GM18507 (cell line): Measurements from ENCODE around the gene SUSD2.
"Not testable (repeated sequence)": the region's sequence is repeated elsewhere in the genome, so short reads cannot be mapped to it uniquely, and the experiment has no call there.

Source experiments
- DNase-seq: peaks from one replicate; pipeline ENCODE4 v3.0.0; 2011; ENCODE audit warnings: low read depth; ENCODE audit not compliant: insufficient read length; ENCODE audit errors: extremely low spot score
- FAIRE-seq: peaks from 2 replicates; lab custom pipeline; 2011; peaks lifted over from hg19 to GRCh38; lab: Jason Lieb, UNC

SUSD2 gene

DNA sequence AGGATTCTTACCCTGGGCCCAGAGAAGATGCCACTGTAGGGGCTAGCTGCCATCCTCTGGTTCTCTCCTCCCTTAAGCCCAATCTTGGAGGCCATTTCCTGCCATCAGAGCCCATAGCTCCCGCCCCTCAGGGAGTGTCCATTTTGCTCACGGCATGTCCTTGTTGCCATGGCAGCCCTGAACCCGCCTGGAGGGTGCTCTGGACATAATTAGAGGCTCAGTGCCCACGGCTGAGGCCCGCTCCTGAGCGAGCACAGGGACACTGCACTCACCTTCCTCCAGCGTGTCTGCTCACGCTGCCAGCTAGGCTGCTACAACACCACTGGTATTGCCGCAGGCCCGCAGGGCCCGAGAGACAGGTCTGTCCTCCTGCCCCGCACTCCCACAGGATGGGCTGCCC lies 11.1 kb upstream of the SUSD2 start:
- DNase-seq (no peak), FAIRE-seq (no peak)

DNA sequence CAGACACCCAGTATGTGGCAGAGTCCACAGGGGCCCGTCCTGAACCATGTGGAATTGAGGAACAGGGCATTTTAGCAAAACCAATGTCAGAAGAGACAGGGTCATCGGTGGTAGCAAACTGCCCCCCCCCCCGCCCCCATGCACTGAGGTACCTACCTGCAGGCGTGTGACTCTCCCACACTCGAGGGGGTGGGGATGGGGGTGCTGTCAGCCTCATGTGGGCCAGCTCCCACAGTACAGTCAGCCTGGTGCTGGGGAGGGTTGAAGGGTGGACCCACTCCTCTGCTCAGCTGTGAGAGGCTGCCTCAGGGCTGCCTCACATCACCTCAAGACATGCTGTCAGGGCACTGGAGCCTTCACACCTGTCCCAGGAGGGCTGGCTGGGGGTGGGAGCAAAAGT lies 10.7 kb upstream of the SUSD2 start:
- no peak for FAIRE-seq
- DNase-seq: no peak

DNA sequence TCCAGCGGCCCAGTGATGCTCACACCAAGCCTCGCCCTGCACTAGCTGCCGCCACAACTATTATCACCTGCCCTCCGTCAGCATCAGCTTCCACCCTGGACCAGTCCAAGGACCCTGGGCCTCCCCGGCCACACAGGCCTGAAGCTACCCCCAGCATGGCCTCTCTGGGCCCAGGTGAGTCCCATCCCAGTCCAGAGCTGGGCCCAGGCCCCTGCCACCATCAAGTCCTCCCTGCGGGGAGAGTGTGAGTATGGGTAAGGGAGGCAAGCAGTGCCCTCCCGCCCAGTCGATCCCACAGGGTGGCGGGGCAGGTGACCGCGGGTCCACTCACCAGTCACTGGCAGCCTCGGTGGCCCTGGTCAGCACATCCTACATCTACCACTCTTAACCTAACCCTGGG lies 9.5 kb upstream of the SUSD2 start:
- no peak for FAIRE-seq

DNA sequence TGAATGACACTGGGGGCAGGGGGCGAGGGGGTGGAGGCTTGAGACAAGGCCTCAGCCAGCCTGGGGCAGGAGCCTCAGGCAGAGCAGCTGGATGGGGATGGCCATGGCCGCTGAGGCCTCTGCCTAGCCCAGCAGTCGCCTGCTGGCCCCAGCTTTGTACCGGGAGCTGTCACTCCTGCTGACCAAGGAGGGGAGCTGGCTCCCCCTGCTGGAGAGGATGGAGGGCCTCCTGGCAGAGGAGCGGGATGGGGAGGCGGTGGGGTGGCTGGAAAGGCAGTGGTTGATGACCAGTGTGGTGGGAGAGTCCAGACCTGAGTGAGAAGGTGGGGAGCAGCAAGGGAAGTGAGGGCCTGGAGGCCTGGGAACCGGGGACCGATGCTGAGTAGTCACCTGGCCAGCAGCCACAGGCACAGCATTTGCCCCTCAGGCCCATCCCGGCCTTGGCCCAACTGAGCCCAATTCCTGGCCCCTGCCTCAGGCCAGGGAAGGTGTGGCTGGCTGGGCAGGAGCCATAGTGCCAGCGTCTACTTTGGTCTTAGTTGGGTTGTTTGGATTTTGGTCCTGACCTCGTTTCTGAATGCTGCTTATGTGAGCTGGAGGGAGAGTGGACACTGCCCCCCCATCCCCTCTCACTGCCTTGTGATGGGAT lies 6.0 kb upstream of the SUSD2 start:
- FAIRE-seq: peak; percentile 39

More for the DNA sequence above, 9.5 kb upstream of the SUSD2 start:
- DNase-seq: no peak

DNA sequence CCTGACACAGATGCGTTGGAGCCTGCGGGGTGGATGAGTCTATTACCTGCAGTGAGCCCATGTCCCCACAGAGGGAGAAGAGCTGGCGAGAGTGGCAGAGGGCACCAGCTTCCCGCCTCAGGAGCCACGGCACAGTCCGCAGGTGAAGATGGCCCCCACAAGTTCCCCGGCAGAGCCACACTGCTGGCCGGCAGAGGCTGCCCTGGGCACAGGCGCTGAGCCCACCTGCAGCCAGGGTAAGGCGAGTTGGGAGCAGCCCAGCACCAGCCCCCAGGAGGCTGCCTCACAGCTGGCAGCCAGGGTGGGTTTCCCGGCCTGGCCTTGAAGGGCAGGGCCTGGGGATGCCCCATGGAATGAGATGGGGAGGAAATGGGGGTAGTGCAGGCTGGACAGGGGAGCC lies 5.2 kb upstream of the SUSD2 start:
- no peak for FAIRE-seq
- no peak for DNase-seq

More for the DNA sequence above, 6.0 kb upstream of the SUSD2 start:
- peak; percentile 49 for DNase-seq

DNA sequence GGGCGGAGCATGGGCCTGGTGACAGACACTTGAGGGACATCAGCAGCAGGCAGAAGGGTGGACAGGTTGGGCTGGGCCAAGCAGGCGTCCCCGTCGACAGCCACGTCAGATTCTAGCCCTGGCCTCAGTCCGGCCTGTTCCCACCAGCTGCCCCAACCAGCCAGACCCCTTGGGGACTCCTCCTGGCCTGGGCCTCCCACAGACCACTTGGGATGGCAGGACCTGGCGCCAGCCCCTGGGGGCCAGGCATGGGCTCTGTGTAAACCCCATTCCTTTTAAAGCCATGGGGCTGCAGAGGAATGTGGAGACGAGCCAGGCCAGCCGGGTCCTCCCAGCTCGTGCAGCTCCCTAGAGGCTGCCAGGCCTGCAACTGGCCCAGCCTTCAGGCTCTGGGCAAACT lies 4.7 kb upstream of the SUSD2 start:
- FAIRE-seq (no peak), DNase-seq (no peak)

DNA sequence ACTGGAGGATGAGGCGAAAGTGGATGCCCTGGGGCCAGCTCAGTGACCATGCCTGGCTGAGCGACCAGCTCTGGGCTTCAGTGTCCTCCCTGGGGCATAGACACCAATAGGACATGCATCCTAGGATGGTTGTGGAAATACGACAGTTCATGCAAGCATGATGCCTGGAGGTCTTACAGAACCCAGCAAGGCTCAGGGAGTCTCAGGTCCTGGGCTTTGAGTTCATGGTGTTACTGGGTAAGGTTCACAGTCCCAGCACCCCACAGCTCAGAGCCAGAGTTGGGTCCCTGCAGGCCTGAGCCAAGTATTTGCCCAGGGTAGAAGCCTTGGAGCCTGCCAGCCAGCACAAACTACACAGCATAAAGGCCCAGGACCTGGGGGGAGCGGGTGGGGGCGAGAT lies 4.2 kb upstream of the SUSD2 start:
- no peak for FAIRE-seq

DNA sequence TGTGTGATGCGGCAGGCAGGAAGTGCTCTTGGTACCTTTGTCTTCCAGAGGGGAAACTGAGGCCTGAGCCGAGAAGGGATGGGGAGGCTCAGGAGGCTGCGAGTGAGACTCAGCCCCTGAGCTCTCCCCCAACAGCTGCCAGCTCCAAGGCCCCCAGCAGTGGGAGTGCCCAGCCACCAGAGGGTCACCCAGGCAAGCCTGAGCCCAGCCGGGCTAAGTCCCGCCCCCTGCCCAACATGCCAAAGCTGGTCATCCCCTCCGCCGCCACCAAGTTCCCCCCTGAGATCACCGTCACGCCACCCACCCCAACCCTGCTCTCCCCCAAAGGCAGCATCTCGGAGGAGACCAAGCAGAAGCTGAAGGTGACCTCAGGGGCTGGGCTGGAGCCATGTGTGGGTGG lies 3.8 kb upstream of the SUSD2 start:
- DNase-seq (no peak), FAIRE-seq (no peak)

More for the DNA sequence above, 4.2 kb upstream of the SUSD2 start:
- DNase-seq: no peak

DNA sequence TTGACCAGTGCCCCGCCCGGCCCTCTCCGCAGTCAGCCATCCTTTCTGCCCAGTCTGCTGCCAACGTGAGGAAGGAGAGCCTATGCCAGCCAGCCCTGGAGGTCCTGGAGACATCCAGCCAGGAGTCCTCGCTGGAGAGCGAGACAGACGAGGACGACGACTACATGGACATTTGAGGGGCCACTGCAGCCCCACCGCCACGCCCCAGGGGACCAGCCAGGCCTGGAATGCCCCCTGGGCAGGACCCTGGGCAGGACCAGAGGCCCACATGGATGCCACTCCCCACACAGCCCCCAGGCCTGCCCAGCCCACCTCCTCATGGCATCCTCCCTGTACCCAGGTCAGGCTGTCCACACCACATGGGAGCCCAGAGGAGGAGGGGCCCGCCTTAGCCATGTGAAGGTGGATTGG lies 3.3 kb upstream of the SUSD2 start:
- FAIRE-seq (no peak), DNase-seq (no peak)

DNA sequence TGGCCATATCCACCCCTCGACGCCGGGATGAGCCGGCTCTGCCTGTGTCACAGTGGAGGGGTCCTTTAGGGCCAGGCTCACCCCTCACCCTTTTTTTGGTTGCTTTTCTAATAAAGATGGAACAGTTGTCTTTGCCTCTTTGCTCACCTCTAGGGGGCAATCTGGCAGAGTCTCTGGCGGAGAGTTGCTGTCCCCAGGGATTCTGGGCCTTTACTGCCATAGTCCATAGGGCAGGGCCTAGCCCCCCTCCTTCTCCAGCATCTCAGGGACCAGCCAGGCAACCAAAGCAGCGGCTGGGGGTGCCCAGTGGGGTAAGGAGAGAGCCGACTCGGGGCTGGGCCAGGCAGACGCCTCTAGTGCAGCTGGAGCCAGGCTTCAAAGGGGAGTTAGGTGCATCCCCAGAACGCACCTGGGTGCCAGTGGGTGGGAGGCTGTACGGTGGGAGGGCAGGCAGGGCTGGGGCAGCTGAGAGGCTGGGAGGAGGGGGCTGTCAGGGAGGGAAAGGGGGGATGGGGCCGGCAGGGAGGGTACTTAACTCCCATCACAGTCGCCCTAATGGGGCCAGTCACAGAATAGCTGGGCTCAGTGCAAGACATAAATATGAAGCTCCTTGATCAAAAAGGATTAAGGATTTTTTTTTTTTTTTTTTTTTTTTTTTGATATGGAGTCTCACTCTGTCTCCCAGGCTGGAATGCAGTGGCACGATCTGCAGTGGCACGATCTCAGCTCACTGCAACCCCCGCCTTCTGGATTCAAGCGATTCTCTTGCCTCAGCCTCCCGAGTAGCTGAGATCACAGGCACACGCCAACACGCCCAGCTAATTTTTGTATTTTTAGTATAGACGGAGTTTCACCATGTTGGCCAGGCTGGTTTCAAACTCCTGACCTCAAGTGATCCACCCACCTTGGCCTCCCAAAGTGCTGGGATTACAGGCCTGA lies 2.5 kb upstream of the SUSD2 start:
- DNase-seq (no peak), FAIRE-seq (no peak)

DNA sequence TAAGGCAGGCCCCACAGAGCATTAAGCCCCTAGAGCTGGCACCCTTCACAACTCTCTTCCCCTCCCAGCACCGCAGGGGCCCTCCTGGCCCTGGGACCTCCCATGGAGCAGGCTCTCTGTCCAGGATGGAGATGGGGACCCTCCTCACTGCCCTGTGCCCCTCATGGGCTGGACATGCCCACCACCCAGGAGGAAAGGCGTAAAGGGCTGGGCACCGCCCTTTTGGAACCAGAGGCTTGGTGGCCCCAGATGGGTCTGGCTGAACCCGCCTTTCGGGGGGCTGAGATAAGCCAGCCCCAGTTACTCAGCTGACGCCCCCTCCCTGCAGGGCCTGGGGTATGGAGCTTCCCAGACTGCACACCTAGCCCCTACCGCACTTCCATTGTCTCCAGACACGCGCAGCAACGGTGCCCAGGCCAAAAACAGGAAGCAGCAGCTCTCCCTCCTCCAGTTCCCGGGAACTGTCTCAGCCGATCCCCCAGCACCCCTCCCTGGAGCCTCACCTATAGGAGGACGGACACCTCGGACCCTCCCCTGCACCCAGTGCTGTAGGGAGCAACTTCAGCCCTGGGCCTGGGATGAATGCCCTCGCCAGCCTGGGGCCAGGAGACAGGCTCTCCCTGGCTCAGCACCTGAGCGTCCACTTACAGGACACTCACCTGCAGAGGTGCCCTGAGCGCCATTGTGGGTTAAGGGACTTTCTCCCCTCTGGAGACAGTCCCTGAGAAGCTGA lies 1.6 kb upstream of the SUSD2 start:
- no peak for FAIRE-seq
- DNase-seq: no peak

DNA sequence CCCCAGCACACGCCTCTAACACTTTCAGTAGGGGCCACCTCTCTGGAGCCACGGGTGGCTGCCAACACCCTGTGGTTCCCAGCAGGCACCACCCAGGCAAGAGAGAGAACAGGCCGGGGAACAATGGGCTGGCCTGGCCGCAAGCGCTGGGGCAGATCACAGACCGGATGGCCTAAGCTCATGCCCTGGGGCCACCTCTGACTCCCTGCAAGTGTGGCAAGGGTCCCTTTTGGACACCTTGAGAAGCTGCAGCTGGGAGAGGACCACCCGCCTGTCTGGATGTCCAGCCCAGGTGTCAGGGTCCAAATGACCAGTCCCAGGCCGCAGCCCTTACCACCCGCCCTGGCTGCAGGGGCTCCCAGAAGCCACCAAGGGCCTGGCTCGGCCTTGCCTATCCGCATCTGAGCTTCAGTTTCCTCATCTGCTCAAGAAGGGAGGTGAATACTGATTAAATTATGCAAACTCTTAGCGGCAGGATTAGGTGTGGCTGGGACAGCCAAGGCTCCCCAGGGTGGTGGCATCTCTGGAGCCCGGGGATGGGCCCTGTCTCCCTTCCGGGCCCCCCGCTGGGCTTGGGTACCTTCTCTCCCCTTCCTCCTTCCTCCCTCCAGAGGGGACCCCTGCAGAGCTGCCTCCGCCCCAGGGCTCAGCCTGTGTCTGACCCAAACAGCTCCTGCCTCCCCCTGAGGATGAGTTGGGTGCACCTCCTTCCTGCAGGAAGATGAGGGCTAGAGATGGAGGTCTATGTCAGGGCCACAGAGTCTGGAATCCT lies 785 bp upstream of the SUSD2 start:
- FAIRE-seq (no peak), DNase-seq (no peak)

DNA sequence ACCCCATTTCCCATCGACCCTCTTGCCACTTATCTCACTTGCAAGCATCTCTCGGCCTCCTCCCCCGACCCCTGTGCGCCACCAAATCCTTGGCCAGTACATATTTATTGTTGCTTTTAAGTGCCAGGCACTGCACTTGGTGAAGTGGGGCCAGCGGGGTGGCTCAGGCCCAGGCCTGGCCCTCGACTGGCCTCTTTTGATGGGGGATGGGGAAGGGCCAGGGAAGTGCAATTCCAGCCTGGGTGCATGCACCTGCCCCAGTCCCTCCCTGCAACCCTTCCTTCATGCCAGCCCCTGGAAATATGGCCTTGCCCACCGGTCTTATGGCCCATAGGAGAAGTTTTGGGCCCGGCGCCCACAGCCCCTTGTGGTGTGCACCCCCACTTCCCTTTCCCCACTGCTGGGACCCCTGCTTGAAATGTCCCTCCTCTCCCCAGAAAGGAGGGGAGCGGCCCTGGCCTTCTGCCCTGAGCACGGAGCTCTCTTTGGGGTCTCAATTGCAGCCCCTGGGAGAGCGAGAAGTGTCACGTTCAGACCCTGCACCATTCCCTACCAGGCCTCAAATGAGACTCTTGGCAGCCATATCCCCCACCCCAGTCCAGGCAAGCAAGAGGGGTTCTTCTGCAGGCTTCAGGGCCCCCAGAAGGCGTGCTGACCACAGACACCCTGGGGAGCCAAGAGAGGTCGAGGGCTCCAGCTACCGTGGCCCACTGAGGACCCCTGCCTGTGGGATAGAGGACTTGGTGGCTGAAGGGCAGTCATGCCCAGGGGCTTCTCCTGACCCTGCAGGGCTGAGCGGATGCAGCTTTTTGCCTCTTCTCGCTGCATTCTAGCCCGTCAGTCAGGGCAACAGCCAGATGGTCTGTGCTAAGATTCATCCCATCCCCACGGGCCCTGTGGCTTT lies 961 bp downstream of the SUSD2 start:
- DNase-seq (no peak), FAIRE-seq (no peak)

DNA sequence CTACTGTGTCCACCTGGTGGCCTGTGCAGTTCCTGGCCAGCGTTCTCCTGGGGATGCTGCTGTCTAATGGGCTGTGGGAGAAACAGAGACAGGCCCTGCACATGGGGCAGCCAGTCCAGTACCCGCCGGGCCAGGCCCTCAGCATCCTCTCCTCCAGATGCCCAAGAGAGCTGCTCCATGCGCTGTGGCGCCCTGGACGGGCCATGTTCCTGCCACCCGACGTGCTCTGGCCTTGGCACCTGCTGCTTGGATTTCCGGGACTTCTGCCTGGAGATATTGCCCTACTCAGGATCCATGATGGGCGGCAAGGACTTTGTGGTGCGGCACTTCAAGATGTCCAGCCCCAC lies 1.6 kb downstream of the SUSD2 start:
- FAIRE-seq, DNase-seq: not testable (repeated sequence)

DNA sequence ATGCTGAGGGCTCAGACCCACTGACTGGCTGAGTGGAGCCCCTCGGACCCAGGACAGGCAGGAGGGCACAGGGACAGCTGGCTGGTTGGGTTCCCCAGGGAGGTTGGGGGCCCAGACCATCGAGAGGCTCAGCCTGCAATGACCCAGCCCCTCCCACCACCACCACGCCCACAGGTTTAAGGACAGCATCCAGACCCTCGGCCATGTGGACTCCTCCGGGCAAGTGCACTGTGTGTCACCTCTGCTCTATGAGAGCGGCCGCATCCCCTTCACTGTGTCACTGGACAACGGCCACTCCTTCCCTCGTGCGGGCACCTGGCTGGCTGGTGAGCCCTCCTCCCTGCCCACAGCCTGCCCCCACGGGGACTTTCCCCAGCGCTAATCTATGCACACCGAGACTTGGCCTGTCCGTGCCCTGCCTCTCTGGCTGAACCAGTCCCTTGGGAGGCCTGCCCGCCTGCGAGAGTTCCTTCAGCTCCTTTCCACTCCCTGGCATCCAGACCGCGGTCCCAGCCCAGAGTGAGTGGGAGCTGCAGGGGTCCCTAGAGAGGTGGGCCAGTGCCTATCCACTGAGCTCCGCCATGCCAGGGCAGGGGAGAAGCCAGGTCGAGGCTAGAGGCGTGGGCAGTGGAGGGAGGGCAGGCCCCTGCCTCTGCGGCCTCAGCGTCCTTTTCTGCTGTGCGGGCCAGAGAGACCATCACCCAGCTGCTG lies 2.2 kb downstream of the SUSD2 start:
- FAIRE-seq (no peak), DNase-seq (no peak)

DNA sequence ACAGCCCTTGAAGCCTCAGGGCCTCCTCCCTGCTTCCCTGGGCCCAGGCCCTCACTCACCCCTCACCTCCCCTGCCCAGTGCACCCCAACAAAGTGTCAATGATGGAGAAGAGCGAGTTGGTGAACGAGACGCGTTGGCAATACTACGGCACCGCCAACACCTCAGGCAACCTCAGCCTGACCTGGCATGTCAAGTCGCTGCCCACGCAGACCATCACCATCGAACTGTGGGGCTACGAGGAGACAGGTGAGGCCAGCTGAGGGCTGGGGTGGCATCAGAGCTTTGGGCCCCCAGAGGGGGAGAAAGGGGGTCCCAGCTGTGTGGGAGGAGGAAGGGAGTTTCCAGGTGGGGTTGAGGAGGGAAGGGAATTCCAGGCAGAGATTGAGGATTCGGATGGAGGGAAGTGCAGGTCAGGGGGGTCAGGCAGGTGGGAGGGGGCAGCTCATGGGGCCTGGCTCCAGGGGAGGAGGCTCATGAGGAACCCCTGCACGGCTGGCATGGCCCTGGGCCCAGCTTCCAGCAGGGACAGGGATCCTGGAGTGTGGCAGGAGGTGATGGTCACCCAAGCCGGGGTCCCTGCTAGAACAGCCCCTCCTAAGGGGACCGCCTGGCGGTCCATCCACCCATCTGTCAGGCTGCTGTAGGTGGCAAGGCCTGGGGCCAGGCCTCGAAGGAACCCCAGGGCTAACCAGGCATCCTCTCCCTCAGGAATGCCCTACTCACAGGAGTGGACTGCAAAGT lies 2.9 kb downstream of the SUSD2 start:
- FAIRE-seq: no peak
- DNase-seq: no peak

DNA sequence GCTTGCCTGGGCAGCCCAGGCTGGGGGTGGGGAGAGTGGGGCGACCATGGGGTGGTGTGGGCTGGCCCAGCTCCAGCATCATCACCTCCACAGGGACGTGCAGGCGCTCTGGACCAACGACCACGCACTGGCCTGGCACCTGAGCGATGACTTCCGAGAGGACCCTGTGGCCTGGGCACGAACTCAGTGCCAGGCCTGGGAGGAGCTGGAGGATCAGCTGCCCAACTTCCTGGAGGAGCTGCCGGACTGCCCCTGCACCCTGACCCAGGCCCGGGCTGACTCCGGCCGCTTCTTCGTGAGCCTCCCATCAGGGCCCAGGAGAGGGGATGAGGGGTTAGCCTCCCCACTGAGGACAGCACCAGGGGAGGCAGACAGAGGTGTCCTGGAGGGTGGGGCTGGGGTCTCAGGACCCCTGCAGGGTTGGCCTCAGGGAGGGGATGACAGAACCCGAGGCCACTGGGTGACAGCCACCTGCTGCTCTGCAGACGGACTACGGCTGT lies 3.8 kb downstream of the SUSD2 start:
- FAIRE-seq (no peak), DNase-seq (no peak)
